Thoracic aorta (tissue), 2 donors: Measurements from ENCODE around the gene GJB3. TPM values are rescaled to one million over a fixed set of nuclear protein-coding genes. Genes with fewer than 3 reads are reported as not detected.

ENCODE experiments used
- ATAC-seq: fragments of 150-250 bp; one replicate; pipeline ENCODE4 v1.8.0; 2017; ENCODE audit warnings: low read depth; ENCODE audit not compliant: insufficient number of reproducible peaks, low FRiP score
- DNase-seq: peaks from one replicate; pipeline ENCODE4 v3.0.0-alpha.2; 2020; ENCODE audit warnings: low spot score
- H3K27ac ChIP-seq, 2 donors: fragments of 200-600 bp; sonication (generic); 1 replicate in 1 of 2; 2 replicates in 1 of 2; pipeline ENCODE4 v1.5.1; 2016; ENCODE audit warnings: mild to moderate bottlenecking in 2 of 2, moderate library complexity in 2 of 2
- H3K27me3 ChIP-seq: fragments of 200-600 bp; sonication (generic); replicated peaks from 2 replicates; pipeline ENCODE4 v1.6.0; 2016; ENCODE audit warnings: mild to moderate bottlenecking; ENCODE audit not compliant: insufficient read depth
- H3K36me3 ChIP-seq: fragments of 200-600 bp; sonication (generic); one replicate; pipeline ENCODE4 v1.5.1; 2016
- H3K4me1 ChIP-seq, 2 donors: fragments of 200-600 bp; sonication (generic); 1 replicate in 1 of 2; 2 replicates in 1 of 2; pipeline versions ENCODE4 v1.5.1 to v1.6.0; 2016; ENCODE audit warnings: low read depth in 2 of 2, mild to moderate bottlenecking in 1 of 2; ENCODE audit not compliant: control insufficient read depth in 1 of 2
- H3K4me3 ChIP-seq: fragments of 200-600 bp; sonication (generic); 2 replicates; pipeline ENCODE4 v1.5.1; 2016; ENCODE audit warnings: mild to moderate bottlenecking
- H3K9me3 ChIP-seq: fragments of 200-600 bp; sonication (generic); 2 replicates; pipeline ENCODE4 v1.5.1; 2016
- total RNA-seq, 2 donors: library from RNA; depleted of rRNA; stranded (reverse); fragments of >200 nt; gene quantifications; one replicate each; pipeline versions ENCODE4 v1.1.0 to v1.2.3, GENCODE V29; 2016
- TF ChIP-seq, protein P1 (sequence below): fragments of 200-600 bp; sonication (generic); IDR thresholded peaks from one replicate; pipeline ENCODE4 v1.5.1; 2019; ENCODE audit warnings: antibody characterized with exemption

The GJB3 gene
- total RNA-seq, 2 donors from 2014 or later, result 0.28 to 0.54 TPM

DNA sequence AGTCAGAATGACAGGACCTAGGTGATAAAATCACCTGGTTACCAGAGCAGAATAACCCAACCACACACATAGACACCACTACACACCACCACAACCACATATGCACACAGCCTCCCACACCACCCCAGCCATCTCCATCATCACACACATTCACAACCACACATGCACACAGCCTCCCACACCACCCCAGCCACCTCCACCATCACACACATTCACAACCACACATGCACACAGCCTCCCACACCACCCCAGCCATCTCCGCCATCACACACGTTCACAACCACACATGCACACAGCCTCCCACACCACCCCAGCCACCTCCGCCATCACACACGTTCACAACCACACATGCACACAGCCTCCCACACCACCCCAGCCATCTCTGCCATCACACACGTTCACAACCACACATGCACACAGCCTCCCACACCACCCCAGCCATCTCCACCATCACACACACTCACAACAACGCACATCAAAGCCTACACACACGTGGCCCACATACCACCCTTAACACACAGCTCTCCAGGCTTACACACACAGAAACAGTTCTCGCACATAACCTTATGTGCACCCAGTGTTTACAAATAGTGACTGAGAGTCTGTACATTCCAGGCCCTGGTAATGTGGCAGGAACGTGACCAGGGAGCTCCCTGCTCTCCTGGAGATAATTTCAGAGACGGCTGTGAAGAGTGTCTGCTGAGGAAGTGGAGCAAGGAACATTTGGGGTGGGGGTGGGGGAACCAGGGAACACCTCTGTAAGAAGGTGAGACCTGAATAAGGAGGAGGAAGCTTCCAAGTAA lies 3.3 kb upstream of the GJB3 start:
- TF ChIP-seq, protein P1, sequence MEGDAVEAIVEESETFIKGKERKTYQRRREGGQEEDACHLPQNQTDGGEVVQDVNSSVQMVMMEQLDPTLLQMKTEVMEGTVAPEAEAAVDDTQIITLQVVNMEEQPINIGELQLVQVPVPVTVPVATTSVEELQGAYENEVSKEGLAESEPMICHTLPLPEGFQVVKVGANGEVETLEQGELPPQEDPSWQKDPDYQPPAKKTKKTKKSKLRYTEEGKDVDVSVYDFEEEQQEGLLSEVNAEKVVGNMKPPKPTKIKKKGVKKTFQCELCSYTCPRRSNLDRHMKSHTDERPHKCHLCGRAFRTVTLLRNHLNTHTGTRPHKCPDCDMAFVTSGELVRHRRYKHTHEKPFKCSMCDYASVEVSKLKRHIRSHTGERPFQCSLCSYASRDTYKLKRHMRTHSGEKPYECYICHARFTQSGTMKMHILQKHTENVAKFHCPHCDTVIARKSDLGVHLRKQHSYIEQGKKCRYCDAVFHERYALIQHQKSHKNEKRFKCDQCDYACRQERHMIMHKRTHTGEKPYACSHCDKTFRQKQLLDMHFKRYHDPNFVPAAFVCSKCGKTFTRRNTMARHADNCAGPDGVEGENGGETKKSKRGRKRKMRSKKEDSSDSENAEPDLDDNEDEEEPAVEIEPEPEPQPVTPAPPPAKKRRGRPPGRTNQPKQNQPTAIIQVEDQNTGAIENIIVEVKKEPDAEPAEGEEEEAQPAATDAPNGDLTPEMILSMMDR, result no peak
- H3K36me3 ChIP-seq, result no peaks in the 10 kb centered on the region
- DNase-seq (no peak), ATAC-seq (no peak)
- H3K4me3 ChIP-seq, result no peak overlapping the region
- peaks cover 4 to 15% of the 10 kb centered on the region in 2 donors for H3K4me1 ChIP-seq
- H3K27ac ChIP-seq, result no peak overlapping the region
- no peaks in the 10 kb centered on the region for H3K9me3 ChIP-seq
- H3K27me3 ChIP-seq, result no peaks in the 10 kb centered on the region

DNA sequence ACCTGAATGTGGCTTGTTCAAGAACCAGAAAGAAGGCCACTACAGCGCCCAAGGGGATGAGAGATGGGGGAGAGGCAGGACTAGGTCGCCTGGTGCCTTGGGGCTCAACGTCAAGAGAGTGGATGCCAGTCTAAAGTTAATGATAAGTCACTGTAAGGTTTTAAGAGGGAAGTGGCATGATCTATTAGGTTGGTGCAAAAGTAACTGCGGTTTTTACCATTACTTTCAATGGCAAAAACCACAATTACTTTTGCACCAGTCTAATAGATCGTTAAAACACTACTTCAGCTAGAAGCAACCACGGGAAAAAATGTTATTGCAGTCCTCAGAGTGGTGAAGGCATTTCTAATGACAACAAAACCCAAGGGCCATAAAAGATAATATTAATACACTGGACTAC lies 2.6 kb upstream of the GJB3 start:
- ATAC-seq, result no peak
- no peaks in the 10 kb centered on the region for H3K27me3 ChIP-seq
- no peak for DNase-seq

DNA sequence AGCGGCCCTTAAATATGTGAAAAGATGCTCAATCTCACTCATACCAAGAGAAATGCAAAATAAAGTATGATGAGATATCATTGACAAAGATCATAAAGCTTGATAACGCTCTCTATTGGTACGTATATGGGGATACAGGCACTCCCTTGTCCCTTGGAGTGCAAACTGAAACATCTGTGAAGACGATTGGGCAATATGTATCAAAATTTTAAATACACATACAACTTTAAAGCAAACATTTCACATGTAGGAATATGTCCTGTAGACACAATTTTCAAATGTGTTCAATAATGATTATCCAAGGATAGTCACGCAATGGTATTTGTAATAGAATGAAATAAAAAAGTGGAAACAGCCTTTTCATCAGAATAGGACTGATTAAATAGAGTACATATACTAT lies 2.0 kb upstream of the GJB3 start:
- H3K27me3 ChIP-seq, result no peaks in the 10 kb centered on the region
- no peak overlapping the region for H3K27ac ChIP-seq
- peaks cover 4 to 15% of the 10 kb centered on the region in 2 donors for H3K4me1 ChIP-seq
- no peaks in the 10 kb centered on the region for H3K9me3 ChIP-seq
- no peak for ATAC-seq
- no peaks in the 10 kb centered on the region for H3K36me3 ChIP-seq
- TF ChIP-seq, protein P1, result no peak
- no peak for DNase-seq
- no peak overlapping the region for H3K4me3 ChIP-seq

More for the DNA sequence above, 2.6 kb upstream of the GJB3 start:
- peaks cover 4 to 15% of the 10 kb centered on the region in 2 donors for H3K4me1 ChIP-seq
- no peaks in the 10 kb centered on the region for H3K9me3 ChIP-seq
- no peak overlapping the region for H3K4me3 ChIP-seq
- TF ChIP-seq, protein P1, result no peak
- no peak overlapping the region for H3K27ac ChIP-seq
- H3K36me3 ChIP-seq, result no peaks in the 10 kb centered on the region

- DNase-seq, result no peak
- no peaks in the 10 kb centered on the region for H3K27me3 ChIP-seq
Measured at GRCh38 chr1:34779526-34779925, 1.5 kb upstream of the GJB3 start.

DNA sequence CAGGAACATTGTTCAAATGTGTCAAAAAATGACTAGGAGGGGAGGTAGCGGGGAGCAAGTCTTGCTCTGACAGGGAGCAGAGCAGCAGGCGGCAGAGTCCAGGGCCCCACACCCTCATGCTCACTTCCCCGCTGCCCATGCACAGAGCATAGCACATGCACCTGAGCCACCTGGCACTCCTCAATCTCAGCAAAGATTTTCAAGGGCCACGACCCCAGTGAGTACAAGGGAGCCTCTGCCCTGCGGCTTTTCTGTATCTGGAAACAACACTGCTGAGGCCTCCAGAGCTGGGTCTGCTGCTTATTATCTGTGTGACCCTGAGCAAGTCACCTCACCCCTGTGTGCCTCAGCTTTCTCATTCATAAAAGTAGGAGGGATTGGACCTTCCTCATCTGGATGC lies 1.1 kb upstream of the GJB3 start:
- H3K4me1 ChIP-seq, result peaks cover 4 to 15% of the 10 kb centered on the region in 2 donors
- H3K27me3 ChIP-seq, result no peaks in the 10 kb centered on the region
- H3K27ac ChIP-seq, result no peak overlapping the region
- no peaks in the 10 kb centered on the region for H3K9me3 ChIP-seq
- H3K36me3 ChIP-seq, result no peaks in the 10 kb centered on the region
- H3K4me3 ChIP-seq, result no peak overlapping the region
- TF ChIP-seq, protein P1, result no peak
- ATAC-seq (no peak), DNase-seq (no peak)

More at GRCh38 chr1:34779526-34779925, 1.5 kb upstream of the GJB3 start:
- no peaks in the 10 kb centered on the region for H3K9me3 ChIP-seq
- no peak overlapping the region for H3K27ac ChIP-seq
- TF ChIP-seq, protein P1, result no peak
- H3K4me1 ChIP-seq, result peaks cover 4 to 15% of the 10 kb centered on the region in 2 donors
- no peaks in the 10 kb centered on the region for H3K36me3 ChIP-seq
- ATAC-seq, result no peak
- no peak overlapping the region for H3K4me3 ChIP-seq
